GM21381 (cell line): ENCODE results near the gene HIVEP3.
"Not testable (repeated sequence)": the region's sequence is repeated elsewhere in the genome, so short reads cannot be mapped to it uniquely, and the experiment has no call there.

Experiments
- ATAC-seq: cut with Tn5 transposase; IDR thresholded peaks from one replicate; pipeline ENCODE4 v1.9.1; 2021; ENCODE audit warnings: mild to moderate bottlenecking, moderate library complexity; ENCODE audit not compliant: unreplicated experiment

HIVEP3 gene

DNA sequence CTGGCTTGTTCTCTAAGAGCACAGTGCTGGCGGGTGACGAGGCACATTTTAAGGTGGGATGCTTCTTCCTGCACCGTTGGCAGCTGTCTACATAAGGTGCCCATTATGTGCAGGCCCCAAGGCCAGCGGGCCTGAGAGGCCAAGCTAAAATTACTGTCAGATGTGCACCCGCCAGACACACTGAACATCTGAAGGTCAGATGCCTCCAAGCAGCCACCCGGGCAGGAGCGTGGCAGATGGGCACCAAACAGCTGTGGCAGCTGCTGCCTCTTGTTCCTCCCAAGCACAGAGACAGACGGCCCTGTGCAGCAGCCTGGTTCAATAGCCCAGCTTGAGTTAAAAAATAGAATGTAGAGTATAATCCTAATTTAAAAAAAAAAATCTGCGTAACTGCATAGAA lies 222.3 kb downstream of the HIVEP3 start:
- no peak for ATAC-seq

DNA sequence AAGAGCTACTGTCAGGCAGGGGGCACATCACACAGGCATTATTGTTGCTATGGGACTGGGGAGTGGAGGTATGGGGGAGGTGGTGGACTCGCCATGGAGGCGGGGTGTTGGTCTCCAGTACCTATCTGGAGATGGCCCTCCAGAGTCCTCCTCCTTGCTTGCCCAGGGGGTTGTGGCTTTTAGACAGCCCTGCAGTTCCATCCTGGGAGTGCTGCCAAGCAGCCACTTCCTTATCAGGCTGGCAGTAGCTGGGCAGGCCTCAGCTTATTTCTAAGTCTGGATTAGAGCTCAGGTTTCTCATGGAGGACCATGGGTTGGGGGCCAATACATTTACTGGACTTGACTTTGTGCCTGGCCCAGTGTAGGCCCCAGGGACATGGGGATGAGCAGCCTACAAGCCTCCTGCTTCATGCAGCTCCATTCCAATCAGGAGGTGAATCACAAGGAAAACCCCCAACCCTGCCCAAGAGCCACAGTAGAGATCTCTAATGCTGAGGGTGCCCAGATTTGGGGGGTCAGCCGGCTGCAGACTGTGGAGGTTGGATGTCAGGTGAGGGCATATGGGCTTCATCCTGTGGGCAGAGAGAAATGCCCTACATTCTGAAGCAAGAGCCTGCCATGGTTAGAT lies 223.5 kb downstream of the HIVEP3 start:
- ATAC-seq: no peak

DNA sequence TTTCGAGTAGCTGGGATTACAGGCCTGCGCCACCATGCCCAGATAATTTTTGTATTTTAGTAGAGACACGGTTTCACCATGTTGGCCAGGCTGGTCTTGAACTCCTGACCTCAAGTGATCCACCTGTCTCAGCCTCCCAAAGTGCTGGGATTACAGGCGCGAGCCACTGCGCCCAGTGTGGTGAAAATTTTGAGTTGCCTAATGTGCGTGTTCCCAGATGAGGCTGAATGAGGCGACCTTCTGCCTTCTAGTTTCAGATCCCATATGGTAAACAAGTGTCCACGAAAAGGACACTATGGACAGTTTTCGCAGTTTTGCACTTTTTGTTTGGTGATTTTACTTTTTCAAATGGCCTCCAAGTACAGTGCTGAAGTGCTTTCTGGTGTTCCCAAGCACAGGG lies 226.8 kb downstream of the HIVEP3 start:
- ATAC-seq: not testable (repeated sequence)

DNA sequence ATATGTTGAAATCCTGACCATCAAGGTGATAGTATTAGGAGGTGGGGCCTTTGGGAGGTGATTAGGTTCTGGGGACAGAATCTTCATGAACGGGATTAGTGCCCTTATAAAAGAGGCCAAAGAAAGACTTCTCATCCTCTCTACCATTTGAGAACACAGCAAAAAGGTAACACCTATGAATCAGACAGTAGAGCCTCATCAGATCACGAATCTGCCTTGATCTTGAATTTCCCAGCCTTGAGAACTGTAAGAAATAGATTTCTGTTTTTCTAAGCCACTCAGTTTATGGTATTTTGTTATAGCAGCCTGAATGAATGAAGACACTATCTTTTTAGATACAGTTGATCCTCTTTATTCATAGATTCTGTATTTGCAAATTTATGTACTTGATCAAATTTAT lies 227.3 kb downstream of the HIVEP3 start:
- ATAC-seq: no peak

DNA sequence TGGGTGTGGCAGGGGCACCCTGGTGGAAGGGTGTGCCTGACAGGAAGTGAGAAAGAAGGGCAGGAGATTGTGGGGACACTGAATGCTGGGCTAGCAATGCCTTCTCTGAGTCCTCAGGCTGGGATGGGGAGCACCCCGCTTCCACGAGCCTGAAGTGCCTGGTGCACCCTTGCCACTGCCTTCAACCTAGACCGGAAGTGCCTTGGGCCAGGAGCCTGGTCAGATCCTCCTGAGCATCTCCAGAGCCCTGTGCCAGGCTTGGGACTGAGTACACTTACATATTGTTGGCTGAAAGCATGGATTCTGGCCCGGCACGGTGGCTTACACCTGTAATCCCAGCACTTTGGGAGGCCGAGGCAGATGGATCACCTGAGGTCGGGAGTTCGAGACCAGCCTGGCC lies 228.4 kb downstream of the HIVEP3 start:
- ATAC-seq: no peak

DNA sequence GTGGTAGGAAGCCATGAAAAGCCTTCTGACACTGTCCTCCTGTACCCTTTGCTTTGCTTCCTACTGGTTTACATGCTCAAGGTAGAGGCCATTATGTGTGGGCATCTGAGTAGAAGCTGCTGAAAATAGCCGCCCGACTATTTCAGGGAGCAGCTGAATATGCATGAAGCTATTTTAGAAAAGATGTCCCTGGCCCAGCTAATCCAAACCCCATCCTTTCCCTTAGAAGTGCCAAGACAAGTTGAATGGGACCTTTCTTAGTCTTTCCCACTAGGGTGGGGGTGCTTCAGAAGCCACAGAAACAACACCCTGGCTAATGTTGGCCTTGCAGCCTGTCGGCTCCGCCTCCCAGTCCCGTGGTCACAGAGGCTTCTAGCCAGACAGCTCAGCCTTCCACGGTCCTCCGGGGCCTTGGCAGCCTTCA lies 229.2 kb downstream of the HIVEP3 start:
- ATAC-seq: no peak

DNA sequence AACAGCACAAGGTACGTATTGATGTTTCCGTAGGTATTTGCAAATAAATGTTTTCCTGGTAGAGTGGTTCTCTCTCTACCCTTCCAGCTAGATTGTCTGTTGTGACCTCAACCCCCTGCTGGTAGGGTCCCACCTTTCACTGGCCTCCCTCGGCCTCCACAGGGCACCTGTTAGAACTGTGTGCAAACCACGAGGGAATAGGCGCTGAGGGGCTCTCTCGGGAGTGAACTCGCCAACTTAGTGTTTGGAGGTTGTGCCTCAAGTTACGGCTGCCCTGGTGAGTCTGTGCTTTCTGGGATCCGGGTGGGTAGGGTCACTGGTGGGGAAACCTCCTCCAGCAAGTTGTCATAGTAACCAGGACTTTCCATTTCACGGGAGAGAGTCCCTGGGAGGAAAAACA lies 229.6 kb downstream of the HIVEP3 start:
- no peak for ATAC-seq

DNA sequence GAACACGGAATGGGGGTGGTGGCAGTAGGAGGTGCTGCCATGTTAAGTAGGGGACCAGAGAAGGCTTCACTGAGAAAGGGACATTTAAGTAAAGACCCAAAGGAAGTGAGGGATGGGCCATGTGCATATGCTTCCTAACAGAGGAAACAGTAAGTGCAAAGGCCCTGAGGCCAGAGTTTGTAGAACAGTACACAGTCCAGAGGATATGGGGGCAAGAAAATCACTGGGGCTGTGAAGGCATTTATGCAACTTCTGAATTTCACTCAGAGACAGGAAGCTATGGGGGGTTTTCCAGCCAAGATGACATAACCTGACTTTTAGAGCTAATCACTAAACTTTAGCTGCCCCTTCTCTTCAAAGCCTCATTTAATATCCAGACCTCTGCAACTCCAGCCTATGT lies 231.7 kb downstream of the HIVEP3 start:
- no peak for ATAC-seq

DNA sequence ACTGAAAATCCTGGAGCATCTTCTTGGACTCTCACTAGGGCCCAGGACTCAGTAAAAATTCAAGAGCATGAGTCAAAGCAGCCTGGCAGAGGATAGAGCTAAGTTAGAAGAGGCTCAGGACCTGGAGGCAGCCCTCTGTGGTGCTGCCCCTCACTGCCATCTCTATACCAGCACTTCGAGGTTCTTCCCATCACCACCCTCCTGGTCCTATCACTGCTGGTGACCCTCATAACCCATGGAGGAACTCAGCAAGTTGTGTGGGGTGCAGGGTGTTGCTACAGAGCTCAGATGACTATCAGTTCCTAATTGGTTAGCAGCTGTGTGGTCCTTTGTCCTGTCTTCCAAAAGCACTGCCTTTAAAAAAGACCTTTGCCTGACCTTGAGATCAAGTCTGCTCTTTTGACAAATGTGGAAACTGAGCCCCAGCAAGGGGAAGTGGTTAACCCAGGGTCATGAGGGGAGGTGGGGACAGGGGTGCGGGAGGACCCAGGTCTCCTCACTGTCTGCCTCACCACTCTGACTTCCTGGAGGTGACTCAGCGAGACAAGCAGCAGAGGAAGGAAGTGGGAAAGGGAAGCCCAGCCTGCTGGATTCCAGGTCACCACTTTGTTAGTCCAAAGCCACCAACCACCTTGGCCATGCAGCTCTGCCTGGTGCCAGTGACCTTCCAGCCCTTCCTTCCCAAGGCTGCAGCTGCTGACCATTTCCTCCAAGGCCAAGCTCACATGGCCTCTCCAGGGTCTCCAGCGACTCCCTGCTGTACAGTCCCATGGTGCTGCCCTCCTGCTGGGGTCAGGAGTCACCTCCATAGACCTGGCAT lies 234.8 kb downstream of the HIVEP3 start:
- ATAC-seq: no peak

DNA sequence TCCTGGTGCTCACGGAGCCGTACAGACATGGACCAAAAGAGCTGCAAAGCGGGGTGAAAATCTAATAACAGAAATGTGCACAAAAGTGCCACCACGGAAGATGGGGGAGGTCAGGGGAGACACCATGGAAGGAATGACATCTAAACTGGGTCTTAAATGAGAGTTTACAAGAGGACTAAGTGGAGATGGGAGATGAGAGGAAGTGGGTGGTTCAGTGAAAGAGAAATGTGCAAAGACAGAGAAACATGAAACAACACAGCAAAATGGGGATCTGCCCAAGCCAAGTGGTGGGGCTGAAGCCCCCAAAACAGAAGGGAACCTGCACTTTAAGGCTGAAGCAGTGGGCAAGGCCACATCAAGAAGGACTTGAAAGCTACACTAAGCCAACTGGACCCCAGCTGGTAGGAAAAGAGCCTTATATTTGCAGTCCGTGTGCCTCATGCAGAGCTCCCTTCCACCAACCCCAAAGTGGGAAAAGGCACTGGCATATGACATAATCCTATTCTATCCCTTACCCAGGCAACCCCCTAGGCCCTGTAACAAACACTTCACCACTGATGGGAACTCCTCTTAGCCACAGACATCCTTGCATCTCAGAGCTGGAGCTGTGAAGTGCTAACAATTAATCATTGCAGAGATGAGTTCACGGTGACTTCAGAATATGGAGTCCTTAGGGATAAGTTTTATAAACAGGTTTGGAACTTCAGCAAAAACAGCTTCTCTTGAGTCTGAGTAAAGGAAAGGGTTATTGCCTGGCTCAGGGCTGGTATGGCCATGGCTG lies 235.7 kb downstream of the HIVEP3 start:
- no peak for ATAC-seq

DNA sequence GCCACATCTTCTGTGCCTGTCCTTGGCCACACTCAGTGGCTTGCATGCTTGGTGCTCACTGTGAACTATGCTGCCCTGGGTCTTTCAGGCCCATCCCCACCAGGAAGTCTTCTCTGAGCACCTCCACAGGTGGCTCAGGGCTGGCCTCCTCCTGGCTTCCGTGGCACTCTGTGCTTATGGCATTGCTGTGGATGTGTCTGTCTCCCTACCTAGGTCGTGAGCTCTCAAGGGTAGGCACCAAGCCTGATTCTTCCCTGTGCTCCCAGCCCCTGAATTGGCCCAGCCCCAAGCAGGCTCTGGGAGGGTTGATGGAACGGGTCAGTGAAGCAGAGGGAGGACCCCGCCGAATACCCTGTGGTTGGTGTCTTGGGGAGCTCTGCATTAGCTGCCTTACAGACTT lies 236.6 kb downstream of the HIVEP3 start:
- no peak for ATAC-seq

DNA sequence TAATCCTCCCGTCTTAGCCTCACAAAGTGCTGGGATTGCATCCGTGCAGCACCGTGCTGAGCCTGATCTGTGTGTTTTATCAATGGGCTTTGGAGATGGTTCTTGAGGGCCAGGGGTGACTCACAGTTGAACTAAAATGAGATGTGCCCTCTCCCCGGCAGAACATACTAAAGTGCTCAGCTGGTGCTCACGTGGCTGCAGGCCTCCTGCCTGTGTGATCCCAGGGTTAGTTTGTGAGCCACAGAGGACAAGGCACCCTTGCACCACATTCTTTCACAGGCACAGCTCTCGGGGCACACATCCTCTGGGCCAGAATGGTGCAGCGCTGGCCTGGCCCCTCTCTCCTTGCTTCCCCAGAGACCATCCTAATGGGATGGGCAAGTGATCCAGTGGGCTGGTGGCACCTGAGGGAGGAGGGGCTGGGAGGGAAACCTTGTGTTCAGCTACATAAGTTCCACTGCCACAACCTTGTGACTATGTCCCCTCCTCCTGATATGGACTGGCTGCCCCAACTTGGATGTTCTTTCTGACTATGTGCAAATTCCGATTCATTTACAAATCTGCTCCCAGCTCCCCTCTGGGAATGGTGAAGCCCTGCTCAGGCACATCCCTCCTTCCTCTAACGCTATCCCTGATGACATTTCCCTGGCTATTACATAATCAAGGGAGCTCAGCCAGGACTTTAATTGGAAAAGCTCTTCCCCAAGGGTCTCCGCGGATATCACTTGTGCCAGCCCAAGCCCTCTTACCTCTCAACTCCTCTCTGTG lies 237.2 kb downstream of the HIVEP3 start:
- no peak for ATAC-seq

DNA sequence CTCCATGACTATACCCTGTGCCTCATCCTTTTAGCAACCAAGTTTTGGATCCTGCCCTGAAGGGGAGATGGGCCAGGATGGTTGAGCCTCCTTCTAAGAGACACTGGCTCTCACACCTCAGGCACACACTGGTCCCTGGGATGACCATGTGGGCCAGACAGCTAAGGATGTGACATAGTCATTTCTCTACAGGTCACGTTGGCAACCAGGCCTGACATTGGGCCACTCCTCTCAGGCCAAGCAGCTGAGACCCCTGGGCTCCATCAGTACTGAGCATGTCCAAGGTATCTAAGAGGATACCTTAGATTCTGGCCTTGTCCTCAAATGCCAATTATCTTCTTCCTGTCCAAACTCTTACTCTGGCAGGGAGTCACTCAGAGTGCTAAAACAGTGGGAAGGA lies 238.7 kb downstream of the HIVEP3 start:
- no peak for ATAC-seq

DNA sequence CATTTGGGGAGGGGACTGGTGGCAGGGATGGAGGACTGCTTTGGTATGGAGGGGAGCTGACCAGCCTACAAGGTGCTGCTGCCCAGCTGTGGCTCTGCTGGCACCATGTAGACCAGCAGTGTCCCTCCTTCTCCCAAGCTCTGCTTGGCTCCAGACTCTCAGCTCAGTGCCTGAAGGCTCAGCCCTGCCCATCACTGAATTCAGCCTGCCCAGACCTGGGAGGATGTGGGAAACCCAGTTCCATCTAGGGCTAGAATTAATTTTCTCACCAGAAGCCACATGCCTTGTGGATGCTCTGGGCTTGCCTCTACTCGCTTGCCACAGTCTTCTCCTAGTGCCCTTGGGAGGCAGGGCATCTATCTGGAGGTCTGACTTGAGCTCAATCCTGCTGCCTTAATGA lies 239.2 kb downstream of the HIVEP3 start:
- ATAC-seq: no peak

DNA sequence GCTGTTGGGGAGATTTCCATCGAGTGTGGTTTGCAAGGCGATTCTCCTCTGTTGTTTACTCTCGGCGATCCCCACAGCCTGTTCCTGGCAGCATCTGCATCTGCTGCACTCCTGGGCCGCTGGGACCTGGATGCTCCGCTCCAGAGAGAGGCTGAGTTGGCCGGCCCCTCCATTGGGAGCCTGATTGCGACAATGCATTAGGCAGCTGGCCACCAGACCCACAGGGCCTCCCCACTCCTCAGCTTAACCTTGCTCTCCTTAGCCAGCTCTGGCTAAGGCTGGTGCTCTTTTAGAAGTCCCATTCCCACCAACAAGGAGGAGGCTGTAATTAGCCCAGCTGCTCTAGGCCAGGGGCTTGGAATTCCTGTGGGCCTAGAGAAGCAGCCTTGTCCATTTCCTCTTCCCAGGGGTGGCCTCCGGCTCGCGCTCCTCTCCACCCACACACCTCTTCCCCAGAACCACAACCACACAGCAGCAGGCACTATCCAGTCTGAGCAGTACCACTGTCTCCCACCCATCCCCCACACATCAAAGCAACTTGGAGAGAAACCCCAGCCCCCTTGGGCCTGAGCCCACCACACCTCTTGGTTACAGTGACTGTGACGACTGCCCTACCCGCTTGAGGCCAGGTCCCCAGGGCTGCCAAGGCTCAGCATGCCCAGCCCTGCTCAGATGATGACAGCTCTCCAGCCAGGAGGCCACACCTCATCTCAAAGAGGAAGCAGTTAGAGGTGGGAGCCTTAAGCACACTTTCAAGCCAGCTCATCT lies 240.4 kb downstream of the HIVEP3 start:
- peak; percentile 50 for ATAC-seq

DNA sequence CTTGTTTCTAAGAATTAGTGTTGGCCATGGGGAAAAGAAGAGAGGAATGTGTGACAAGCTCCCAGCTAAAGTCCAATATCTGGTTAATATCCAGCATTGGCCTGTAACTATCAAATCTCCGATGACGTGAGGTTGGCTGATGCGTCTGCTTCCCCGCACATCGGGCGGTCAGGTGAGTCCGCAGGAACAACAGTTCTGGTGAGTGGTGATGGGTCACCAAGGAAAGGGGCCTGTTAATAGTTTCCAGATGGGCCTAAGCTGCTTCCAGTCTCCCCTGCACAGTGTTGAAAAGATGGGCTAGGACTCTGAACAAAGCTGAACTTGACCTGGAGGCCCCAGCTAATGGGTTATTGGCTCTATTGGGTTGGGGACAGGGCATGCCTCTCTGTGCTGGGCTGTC lies 241.1 kb downstream of the HIVEP3 start:
- no peak for ATAC-seq

DNA sequence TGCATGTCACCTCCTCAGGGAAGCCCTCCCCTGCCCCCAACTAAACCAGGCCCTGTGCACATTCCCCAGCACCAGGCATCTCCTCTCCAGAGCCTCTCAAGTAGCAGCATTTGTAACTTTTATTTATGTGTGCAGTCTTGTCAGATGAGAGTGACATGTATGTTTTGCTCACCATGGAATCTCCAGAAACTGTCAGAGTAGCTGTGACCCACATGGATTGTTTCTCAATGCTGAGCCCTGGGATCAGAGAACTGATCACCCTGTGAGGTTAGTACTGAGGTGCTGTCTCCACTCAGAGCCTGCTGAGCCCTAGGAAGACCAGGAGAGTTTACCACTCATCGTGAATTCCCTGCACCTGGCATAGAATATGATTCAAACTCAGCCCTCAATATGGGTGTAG lies 243.3 kb downstream of the HIVEP3 start:
- ATAC-seq: no peak

DNA sequence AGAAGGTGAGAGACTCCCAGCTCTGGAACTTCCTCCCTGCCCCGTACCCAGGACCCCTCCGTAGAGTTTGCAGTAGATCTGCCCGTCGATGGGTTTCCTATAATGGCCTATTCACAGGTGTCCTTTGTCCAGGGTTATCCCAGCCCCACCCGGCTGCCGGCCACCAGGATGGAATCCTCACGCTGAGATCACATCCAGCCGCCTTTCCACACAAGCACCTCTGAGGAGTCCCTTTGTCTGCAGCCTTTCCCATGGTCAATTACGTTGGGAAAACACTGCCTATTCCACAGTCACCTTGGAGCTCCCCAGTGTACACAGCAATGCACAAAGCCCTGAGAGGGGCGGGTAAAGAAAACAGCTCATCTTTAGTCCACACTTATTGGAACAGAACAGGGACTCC lies 244.2 kb downstream of the HIVEP3 start:
- no peak for ATAC-seq

DNA sequence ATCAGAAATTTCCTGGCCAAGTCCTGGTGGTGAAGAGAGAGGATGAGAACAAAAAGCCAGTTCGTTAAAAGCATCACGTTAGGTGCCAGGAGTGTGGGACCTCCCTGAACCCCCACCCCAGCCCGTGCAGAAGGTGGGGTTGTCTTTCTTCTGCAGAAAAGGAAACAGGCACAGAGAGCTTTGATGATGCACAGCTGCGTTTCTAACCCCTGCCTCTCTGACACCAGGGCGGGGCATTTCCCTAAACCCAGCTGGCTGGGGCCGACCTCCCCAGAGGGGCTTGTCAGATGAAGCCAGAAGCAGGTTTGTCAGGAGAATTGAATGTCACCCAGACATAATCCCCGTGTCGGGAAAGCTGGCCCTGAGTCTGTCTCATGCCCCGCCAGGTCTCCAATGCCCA lies 244.9 kb downstream of the HIVEP3 start:
- no peak for ATAC-seq

DNA sequence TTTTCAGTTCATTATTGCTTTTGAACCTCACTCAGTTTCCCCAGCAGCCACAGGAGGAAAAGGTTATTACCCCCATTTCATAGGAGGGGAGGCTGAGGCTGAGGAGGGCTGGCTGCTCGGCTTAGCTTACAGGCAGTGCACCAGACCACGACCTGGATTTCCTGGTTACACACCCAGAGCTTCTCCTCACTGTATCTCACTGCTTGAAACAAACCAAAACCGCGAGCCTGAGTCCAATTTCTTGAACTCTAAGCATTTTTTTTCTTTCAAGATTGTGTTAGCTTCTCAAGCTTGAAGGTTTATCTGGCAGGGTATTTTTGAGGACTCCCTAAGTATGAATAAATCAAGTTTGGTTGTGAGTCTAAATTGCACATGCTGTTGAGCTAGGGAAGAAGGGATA lies 245.3 kb downstream of the HIVEP3 start:
- peak; percentile 62 for ATAC-seq
